ENCODE results near the gene PAH.

Gene PAH

GRCh38 chr12:102950107-102950949 lies 33.3 kb upstream of the PAH start:
- DNase-seq: no peak

- DNase-seq: peak; percentile 60
These were observed 31.9 kb upstream of the PAH start for GRCh38 chr12:102948941-102949352.

- no peak for DNase-seq
These were observed 29.0 kb upstream of the PAH start for GRCh38 chr12:102946042-102946441.

GRCh38 chr12:102939670-102940222 lies 22.7 kb upstream of the PAH start:
- DNase-seq: no peak

GRCh38 chr12:102939059-102939458 lies 22.0 kb upstream of the PAH start:
- DNase-seq: no peak

- no peak for DNase-seq
These were observed 16.1 kb upstream of the PAH start for GRCh38 chr12:102933168-102933567.

- no peak for DNase-seq
These were observed 10.2 kb upstream of the PAH start for GRCh38 chr12:102927220-102927619.

- no peak for DNase-seq
These were observed 4.2 kb upstream of the PAH start for GRCh38 chr12:102921240-102921639.

GRCh38 chr12:102920271-102920670 lies 3.2 kb upstream of the PAH start:
- DNase-seq: no peak

GRCh38 chr12:102918840-102919239 lies 1.8 kb upstream of the PAH start:
- DNase-seq: no peak

GRCh38 chr12:102916252-102917025 lies 605 bp downstream of the PAH start:
- DNase-seq: no peak

- DNase-seq: no peak
These were observed 3.4 kb downstream of the PAH start for GRCh38 chr12:102913453-102914226.

- DNase-seq: no peak
These were observed 4.8 kb downstream of the PAH start for GRCh38 chr12:102912258-102912657.

- no peak for DNase-seq
These were observed 5.7 kb downstream of the PAH start for GRCh38 chr12:102911320-102911719.

- no peak for DNase-seq
These were observed 6.3 kb downstream of the PAH start for GRCh38 chr12:102910792-102911191.

- no peak for DNase-seq
These were observed 6.9 kb downstream of the PAH start for GRCh38 chr12:102910137-102910536.

GRCh38 chr12:102907918-102908317 lies 9.1 kb downstream of the PAH start:
- DNase-seq: no peak

GRCh38 chr12:102905229-102905628 lies 11.8 kb downstream of the PAH start:
- no peak for DNase-seq

GRCh38 chr12:102903337-102904007 lies 13.6 kb downstream of the PAH start:
- no peak for DNase-seq

- no peak for DNase-seq
These were observed 15.0 kb downstream of the PAH start for GRCh38 chr12:102902093-102902492.

GRCh38 chr12:102900389-102900788 lies 16.7 kb downstream of the PAH start:
- DNase-seq: no peak

- DNase-seq: no peak
These were observed 21.0 kb downstream of the PAH start for GRCh38 chr12:102896067-102896466.

All from CD4-positive, alpha-beta T cell treated with Interleukin-17A for 4 hours (primary cell).